NT2/D1 (cell line): ENCODE results near the gene SCUBE3.

Experiments
- DNase-seq: peaks from one replicate; pipeline ENCODE4 v3.0.0-alpha.2; 2011; ENCODE audit warnings: low read depth, low spot score
- H3K27me3 ChIP-seq: 2 replicates; pipeline ENCODE4 v1.6.0; 2011; ENCODE audit warnings: mild to moderate bottlenecking; ENCODE audit not compliant: insufficient read length, insufficient read depth
- H3K36me3 ChIP-seq: 2 replicates; pipeline ENCODE4 v1.6.1; 2011; ENCODE audit warnings: mild to moderate bottlenecking, low read length, mixed read lengths; ENCODE audit not compliant: insufficient read depth, insufficient read length
- H3K4me1 ChIP-seq: 2 replicates; pipeline ENCODE4 v1.5.1; 2011; ENCODE audit not compliant: insufficient read depth, insufficient read length
- H3K4me3 ChIP-seq: 2 replicates; pipeline ENCODE4 v1.5.1; 2011; ENCODE audit warnings: low read depth; ENCODE audit not compliant: insufficient read length
- H3K9ac ChIP-seq: 2 replicates; pipeline ENCODE4 v1.6.0; 2011; ENCODE audit warnings: low read depth; ENCODE audit not compliant: insufficient read length
- H3K9me3 ChIP-seq: 2 replicates; pipeline ENCODE4 v1.5.1; 2011; ENCODE audit warnings: mild to moderate bottlenecking, low read length; ENCODE audit not compliant: insufficient read depth
- SUZ12 ChIP-seq: IDR thresholded peaks from 2 replicates; pipeline ENCODE4 v1.6.1; 2011; ENCODE audit not compliant: insufficient read length, insufficient read depth; ENCODE audit errors: extremely low read depth
- YY1 ChIP-seq: IDR thresholded peaks from 2 replicates; pipeline ENCODE4 v1.6.1; 2011; ENCODE audit not compliant: insufficient read length, insufficient read depth
- ZNF274 ChIP-seq: IDR thresholded peaks from 2 replicates; pipeline ENCODE4 v1.6.1; 2011; ENCODE audit warnings: mild to moderate bottlenecking, low read depth, low read length

Gene SCUBE3

GRCh38 chr6:35176301-35177024, 37.3 kb upstream of the SCUBE3 start:
- TF ChIP-seq YY1: no peak
- TF ChIP-seq ZNF274: no peak
- TF ChIP-seq SUZ12: no peak
- Histone ChIP-seq H3K4me3 (no peak overlapping the region), H3K36me3 (no peaks in the 10 kb centered on the region), H3K4me1 (peaks cover 7% of the 10 kb centered on the region), H3K9me3 (no peaks in the 10 kb centered on the region; the same call in 1 of the 2 replicates), H3K27me3 (no peaks in the 10 kb centered on the region), H3K9ac (no peak overlapping the region)
- no peak for DNase-seq

DNA sequence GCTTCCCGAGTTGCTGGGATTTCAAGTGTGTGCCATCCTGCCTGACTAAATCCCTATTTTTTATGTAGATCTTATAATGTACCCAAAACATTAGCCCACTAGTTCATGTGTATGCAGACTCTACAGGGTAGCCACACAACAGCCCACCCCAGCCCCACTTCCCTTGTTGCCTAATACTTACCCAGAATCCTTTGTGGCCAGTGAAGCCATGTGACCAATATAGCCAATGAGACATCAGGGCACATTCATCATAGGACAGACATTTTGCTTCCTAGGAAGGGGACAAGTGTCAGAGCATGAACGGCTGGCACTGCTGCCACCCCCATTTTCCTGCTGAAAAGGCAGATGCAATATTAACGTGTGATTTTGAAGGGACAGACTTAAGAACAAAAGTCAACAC, 36.6 kb upstream of the SCUBE3 start:
- TF ChIP-seq YY1 (no peak), SUZ12 (no peak), ZNF274 (no peak)

DNA sequence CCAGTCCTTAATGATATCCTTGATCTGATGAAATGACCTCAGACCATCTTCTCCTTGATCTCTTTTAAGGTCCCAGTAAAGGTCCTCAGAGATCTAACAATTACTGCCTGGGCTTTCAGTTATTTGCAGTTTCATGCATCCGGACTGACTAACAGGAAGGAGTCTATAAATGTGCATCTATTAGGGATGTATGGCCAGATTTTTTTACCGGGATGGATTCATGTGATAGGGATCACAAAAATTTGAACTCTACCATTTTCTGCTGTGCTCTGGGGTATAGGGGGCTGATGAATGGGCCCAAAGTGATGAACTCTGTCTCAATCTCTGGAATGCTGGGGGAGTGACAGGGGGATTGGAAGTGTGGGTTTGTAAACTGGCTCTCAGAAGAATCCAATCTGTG, 36.2 kb upstream of the SCUBE3 start:
- H3K4me1 ChIP-seq: peaks cover 11% of the 10 kb centered on the region
- no peak for TF ChIP-seq YY1
- no peak for TF ChIP-seq ZNF274
- TF ChIP-seq SUZ12: no peak
- H3K36me3 ChIP-seq: no peaks in the 10 kb centered on the region
- no peak overlapping the region for H3K4me3 ChIP-seq
- no peak overlapping the region for H3K9ac ChIP-seq
- H3K9me3 ChIP-seq: no peaks in the 10 kb centered on the region; the same call in 1 of the 2 replicates
- DNase-seq: no peak
- H3K27me3 ChIP-seq: no peaks in the 10 kb centered on the region

More for the DNA sequence above, 36.6 kb upstream of the SCUBE3 start:
- Histone ChIP-seq H3K36me3 (no peaks in the 10 kb centered on the region), H3K4me1 (peaks cover 11% of the 10 kb centered on the region), H3K4me3 (no peak overlapping the region), H3K27me3 (no peaks in the 10 kb centered on the region), H3K9ac (no peak overlapping the region), H3K9me3 (no peaks in the 10 kb centered on the region; the same call in 1 of the 2 replicates)
- no peak for DNase-seq

DNA sequence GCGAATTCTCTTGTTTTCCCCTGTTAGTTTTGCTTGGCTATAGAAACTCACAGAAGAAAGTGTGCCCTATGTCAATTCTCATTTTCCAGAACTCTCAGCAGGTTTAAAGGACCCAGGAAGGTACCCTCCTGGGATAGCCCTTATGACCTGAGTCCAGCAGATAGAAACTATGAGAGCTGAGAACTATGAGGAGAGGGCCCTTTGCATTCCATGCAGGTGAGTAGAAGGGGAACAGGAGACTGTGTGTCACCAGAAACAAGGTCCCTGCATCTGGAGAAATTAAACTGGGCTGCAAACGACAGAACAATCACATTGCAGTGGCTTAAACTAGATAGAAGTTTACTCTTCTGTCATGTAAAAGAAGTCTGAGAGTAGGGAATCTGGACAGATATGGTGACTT, 35.7 kb upstream of the SCUBE3 start:
- H3K9ac ChIP-seq: no peak overlapping the region
- TF ChIP-seq ZNF274: no peak
- TF ChIP-seq SUZ12: no peak
- TF ChIP-seq YY1: no peak
- no peaks in the 10 kb centered on the region; the same call in 1 of the 2 replicates for H3K9me3 ChIP-seq
- H3K4me1 ChIP-seq: peaks cover 11% of the 10 kb centered on the region
- DNase-seq: no peak
- no peaks in the 10 kb centered on the region for H3K36me3 ChIP-seq
- no peaks in the 10 kb centered on the region for H3K27me3 ChIP-seq
- no peak overlapping the region for H3K4me3 ChIP-seq

DNA sequence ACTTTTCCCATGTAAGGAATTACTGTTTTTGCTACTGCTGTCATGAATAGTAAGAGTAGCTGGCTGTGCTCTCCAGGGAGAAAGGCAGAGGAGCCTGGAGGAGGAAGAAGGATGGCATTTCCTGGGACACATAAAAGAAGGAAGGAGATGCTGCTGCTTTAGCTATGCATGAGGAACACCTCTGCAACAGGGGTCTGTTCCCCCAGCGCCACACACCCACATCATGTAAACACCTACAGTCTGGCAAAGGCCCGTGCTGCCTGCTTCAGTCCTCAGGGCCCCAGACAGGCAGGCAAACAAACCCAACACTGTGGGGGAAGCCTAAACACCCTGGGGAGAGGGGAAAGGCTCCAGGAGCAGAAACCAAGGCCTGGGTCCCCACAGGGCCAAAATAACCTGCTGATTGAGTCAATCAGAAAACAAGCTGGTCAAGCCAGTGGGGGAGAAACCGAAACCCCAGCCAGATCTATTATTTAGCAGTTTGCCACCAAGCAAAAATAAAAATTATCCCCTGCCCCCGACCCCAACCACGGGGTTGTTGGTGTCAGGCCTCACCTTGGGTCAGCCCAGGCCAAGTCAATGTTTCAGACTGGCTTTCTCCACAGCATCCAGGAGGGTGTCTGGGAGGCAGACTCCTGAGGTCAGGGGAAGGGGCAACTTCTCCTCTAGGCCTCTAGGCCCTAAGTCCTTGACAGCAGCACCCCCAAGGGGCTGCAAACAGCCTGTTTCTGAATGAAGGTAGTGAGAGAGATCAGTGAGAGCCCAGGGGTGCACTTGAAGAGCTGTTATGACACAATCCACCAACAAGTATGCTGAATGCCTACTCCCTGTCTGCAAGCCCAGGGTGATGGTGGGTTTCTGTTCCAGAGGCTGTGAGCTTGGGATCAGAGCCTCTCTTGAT, 34.6 kb upstream of the SCUBE3 start:
- peaks cover 8% of the 10 kb centered on the region for H3K4me1 ChIP-seq
- H3K27me3 ChIP-seq: no peaks in the 10 kb centered on the region
- H3K36me3 ChIP-seq: no peaks in the 10 kb centered on the region
- DNase-seq: no peak
- H3K9ac ChIP-seq: no peak overlapping the region
- H3K4me3 ChIP-seq: no peak overlapping the region
- TF ChIP-seq SUZ12 (no peak), ZNF274 (no peak), YY1 (no peak)
- H3K9me3 ChIP-seq: no peaks in the 10 kb centered on the region; the same call in 1 of the 2 replicates

- no peak overlapping the region for H3K9ac ChIP-seq
- DNase-seq: no peak
Measured at GRCh38 chr6:35179901-35180535, 33.7 kb upstream of the SCUBE3 start.

More at GRCh38 chr6:35179901-35180535, 33.7 kb upstream of the SCUBE3 start:
- no peaks in the 10 kb centered on the region for H3K27me3 ChIP-seq
- H3K9me3 ChIP-seq: no peaks in the 10 kb centered on the region; the same call in 1 of the 2 replicates
- peaks cover 8% of the 10 kb centered on the region for H3K4me1 ChIP-seq
- H3K4me3 ChIP-seq: no peak overlapping the region
- TF ChIP-seq SUZ12 (no peak), ZNF274 (no peak), YY1 (no peak)
- H3K36me3 ChIP-seq: no peaks in the 10 kb centered on the region
